HG03066 (cell line): Measurements from ENCODE around the gene PRG3.
"Not testable (repeated sequence)": the region's sequence is repeated elsewhere in the genome, so short reads cannot be mapped to it uniquely, and the experiment has no call there.

ENCODE experiments used
- ATAC-seq: cut with Tn5 transposase; IDR thresholded peaks from one replicate; pipeline ENCODE4 v1.9.1; 2021; ENCODE audit warnings: low read depth; ENCODE audit not compliant: unreplicated experiment

The PRG3 gene

GRCh38 chr11:57342702-57343101, 38.2 kb downstream of the PRG3 start:
- ATAC-seq: no peak

GRCh38 chr11:57341250-57341808, 39.6 kb downstream of the PRG3 start:
- ATAC-seq: no peak

- no peak for ATAC-seq
Observed at GRCh38 chr11:57340039-57340615, 40.8 kb downstream of the PRG3 start.

GRCh38 chr11:57339328-57339727, 41.6 kb downstream of the PRG3 start:
- ATAC-seq: no peak

GRCh38 chr11:57338142-57338541, 42.8 kb downstream of the PRG3 start, which contains the start of gene P2RX3:
TSS of gene P2RX3 (plus strand) at chr11:57338352. CDS start at chr11:57338551, 199 bp downstream.
- no peak for ATAC-seq

GRCh38 chr11:57336856-57337255, 44.1 kb downstream of the PRG3 start:
- ATAC-seq: not testable (repeated sequence)

GRCh38 chr11:57336111-57336666, 44.8 kb downstream of the PRG3 start:
- ATAC-seq: peak; percentile 1

- peak; percentile 100 for ATAC-seq
Observed at GRCh38 chr11:57335343-57336110, 45.4 kb downstream of the PRG3 start, which contains the start of gene SSRP1. TSS of gene SSRP1 (minus strand) at chr11:57335892. CDS start at chr11:57335121, 771 bp downstream.

GRCh38 chr11:57335023-57335342, 46.0 kb downstream of the PRG3 start:
- no peak for ATAC-seq

- ATAC-seq: no peak
Observed at GRCh38 chr11:57332694-57333440, 48.1 kb downstream of the PRG3 start.

GRCh38 chr11:57331720-57332119, 49.2 kb downstream of the PRG3 start:
- ATAC-seq: no peak

GRCh38 chr11:57330029-57330428, 50.9 kb downstream of the PRG3 start:
- ATAC-seq: no peak

GRCh38 chr11:57327721-57328120, 53.2 kb downstream of the PRG3 start:
- ATAC-seq: no peak
